Testis (tissue), 2 donors: ENCODE data around the gene CA12.

Experiments used
- POLR2A ChIP-seq: fragments of 450-650 bp; IDR thresholded peaks from one replicate; pipeline ENCODE4 v1.6.1; 2017; ENCODE audit warnings: antibody characterized with exemption, mild to moderate bottlenecking, moderate library complexity
- TF ChIP-seq, protein P1 (sequence below), 3 experiments: fragments of 450-650 bp in 2 of 3; fragments of 200-600 bp in 1 of 3; sonication (generic) in 1 of 3; IDR thresholded peaks; one replicate each; pipeline ENCODE4 v1.5.1; 2016 to 2019; ENCODE audit warnings: antibody characterized with exemption in 3 of 3, mild to moderate bottlenecking in 2 of 3, moderate library complexity in 1 of 3

DNA sequence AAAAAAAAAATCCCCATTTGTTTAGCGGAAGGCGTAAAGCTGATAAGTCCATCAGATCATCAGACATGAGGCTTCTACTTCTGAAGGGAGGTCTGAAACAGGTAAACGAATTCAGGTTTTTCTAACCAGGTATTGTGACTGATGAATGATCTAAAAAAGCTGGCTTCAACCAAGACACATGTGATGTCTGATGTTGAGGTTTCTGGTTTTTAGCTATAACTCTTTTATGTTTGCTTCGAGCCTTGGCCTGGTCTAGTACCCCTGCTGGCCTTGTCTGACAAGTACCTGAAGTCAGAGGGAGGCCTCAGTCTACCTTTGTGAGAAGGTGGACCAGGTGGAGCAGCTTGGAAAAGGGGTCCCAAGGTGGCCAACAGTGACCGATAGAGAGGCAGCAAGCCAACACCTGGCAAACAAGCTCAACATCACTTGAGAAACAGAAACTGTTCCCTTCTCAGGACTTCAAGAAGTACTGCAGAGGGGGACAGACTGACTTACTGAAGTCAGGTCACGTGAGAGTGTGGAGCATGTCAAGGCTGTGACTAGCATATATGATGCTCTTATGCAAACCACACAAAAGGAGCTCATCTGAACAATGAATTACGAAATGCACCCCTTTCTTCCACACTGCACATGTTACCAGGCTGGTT, 33.0 kb upstream of the CA12 start:
- TF ChIP-seq, protein P1, sequence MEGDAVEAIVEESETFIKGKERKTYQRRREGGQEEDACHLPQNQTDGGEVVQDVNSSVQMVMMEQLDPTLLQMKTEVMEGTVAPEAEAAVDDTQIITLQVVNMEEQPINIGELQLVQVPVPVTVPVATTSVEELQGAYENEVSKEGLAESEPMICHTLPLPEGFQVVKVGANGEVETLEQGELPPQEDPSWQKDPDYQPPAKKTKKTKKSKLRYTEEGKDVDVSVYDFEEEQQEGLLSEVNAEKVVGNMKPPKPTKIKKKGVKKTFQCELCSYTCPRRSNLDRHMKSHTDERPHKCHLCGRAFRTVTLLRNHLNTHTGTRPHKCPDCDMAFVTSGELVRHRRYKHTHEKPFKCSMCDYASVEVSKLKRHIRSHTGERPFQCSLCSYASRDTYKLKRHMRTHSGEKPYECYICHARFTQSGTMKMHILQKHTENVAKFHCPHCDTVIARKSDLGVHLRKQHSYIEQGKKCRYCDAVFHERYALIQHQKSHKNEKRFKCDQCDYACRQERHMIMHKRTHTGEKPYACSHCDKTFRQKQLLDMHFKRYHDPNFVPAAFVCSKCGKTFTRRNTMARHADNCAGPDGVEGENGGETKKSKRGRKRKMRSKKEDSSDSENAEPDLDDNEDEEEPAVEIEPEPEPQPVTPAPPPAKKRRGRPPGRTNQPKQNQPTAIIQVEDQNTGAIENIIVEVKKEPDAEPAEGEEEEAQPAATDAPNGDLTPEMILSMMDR (IDR thresholded peaks at IDR 0.05), result no peak
- no peak for TF ChIP-seq POLR2A
